ENCODE data around the gene SPAG9.

The SPAG9 gene

GRCh38 chr17:50977487-50978159 is 143.0 kb downstream of the SPAG9 start:
- no peak for FAIRE-seq

GRCh38 chr17:50976951-50977472 is 143.7 kb downstream of the SPAG9 start:
- no peak for FAIRE-seq

GRCh38 chr17:50973557-50974494 is 146.8 kb downstream of the SPAG9 start:
- no peak for FAIRE-seq

- no peak for FAIRE-seq
These were observed 148.1 kb downstream of the SPAG9 start for GRCh38 chr17:50972577-50972976.

- FAIRE-seq, result no peak
These were observed 152.9 kb downstream of the SPAG9 start for GRCh38 chr17:50967795-50968194.

- FAIRE-seq, result no peak
These were observed 154.5 kb downstream of the SPAG9 start for GRCh38 chr17:50966163-50966666.

GRCh38 chr17:50963139-50963538 is 157.5 kb downstream of the SPAG9 start:
- FAIRE-seq, result no peak

GRCh38 chr17:50961282-50962220 is 159.1 kb downstream of the SPAG9 start:
- no peak for FAIRE-seq

- no peak for FAIRE-seq
These were observed 161.3 kb downstream of the SPAG9 start for GRCh38 chr17:50959341-50959740.

GRCh38 chr17:50957600-50958575 is 162.8 kb downstream of the SPAG9 start:
- FAIRE-seq, result no peak

- FAIRE-seq, result no peak
These were observed 163.7 kb downstream of the SPAG9 start for GRCh38 chr17:50956750-50957523.

GRCh38 chr17:50956409-50956749 is 164.3 kb downstream of the SPAG9 start:
- no peak for FAIRE-seq

- FAIRE-seq, result no peak
These were observed 165.0 kb downstream of the SPAG9 start for GRCh38 chr17:50955667-50956120.

- no peak for FAIRE-seq
These were observed 165.5 kb downstream of the SPAG9 start for GRCh38 chr17:50955160-50955559.

- FAIRE-seq, result no peak
These were observed 166.0 kb downstream of the SPAG9 start for GRCh38 chr17:50954641-50955121.

GRCh38 chr17:50953831-50954601 is 166.7 kb downstream of the SPAG9 start:
- no peak for FAIRE-seq

GRCh38 chr17:50953518-50953830 is 167.2 kb downstream of the SPAG9 start:
- FAIRE-seq, result no peak

GRCh38 chr17:50952889-50953288 is 167.8 kb downstream of the SPAG9 start:
- no peak for FAIRE-seq

- no peak for FAIRE-seq
These were observed 168.7 kb downstream of the SPAG9 start for GRCh38 chr17:50952013-50952412.
